ENCODE data around the gene ORAI3.

Gene ORAI3

DNA sequence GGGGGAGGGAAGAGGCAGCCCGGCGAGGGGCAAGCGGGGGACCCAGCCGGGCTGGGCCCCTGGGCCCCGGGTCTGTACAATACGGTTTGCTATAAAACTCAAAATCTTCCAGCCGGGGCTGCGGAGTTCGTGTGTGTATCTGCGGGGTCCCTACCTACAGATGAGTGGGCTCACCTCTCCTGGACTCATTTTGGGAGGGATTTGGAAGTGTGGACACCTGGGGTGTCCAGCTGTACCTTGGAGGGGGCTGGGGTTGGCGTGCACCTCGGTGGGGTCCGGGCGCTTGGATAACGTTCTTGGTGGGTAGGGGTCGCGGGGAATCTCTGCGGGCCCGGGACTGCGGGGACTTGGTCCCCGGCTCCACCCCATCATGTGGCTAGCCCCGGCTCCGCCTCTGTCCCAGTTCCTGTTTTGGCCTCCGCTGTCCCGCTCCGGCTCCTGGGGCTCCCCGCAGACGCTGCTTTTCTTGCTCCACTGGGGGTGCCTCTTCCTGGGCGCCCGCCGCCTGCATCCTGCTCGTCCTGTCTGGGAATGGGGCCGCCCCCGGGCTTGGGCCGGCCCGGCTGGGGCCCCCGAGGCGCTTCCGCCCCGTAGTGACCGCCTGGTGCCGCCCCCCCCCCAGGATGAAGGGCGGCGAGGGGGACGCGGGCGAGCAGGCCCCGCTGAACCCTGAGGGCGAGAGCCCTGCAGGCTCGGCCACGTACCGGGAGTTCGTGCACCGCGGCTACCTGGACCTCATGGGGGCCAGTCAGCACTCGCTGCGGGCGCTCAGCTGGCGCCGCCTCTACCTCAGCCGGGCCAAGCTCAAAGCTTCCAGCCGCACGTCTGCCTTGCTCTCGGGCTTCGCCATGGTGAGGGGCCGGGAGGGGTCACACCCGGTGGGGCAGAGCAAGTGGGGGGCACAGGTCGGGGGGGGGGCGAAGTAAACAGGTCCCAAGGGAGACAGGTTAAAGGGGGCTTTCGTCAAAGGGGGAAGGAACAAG lies at the start of gene ORAI3:
Gene ORAI3 (plus strand): TSS at position 402 of the 983 bp plus-strand sequence. CDS start 222 bp downstream, at position 624.
- TF ChIP-seq GATA3 (IDR thresholded peaks at IDR 0.05; ENCODE audit: low read depth, low read length): no peak
- no peak for TF ChIP-seq GATA2 (IDR thresholded peaks at IDR 0.05; ENCODE audit: low read depth, low read length)

DNA sequence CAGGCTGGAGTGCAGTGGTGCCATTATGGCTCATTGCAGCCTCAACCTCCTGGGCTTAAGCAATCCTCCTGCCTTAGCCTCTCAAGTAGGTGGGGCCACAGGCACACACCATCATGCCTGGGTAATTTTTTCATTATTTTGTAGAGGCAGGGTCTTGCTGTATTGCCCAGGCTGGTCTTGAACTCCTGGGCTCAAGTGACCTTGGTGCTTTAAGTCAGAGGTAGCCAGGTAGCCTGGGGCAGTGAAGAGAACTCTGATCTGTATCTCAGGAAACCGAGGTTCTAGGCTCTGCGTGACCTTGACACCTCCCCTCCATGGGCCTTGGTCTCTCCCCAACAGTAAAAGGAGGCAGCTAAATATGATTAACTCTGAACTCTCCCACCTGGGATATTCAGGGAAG lies 49.1 kb upstream of the ORAI3 start:
- TF ChIP-seq GATA3 (IDR thresholded peaks at IDR 0.05; ENCODE audit: low read depth, low read length) (no peak), GATA2 (IDR thresholded peaks at IDR 0.05; ENCODE audit: low read depth, low read length) (no peak)

DNA sequence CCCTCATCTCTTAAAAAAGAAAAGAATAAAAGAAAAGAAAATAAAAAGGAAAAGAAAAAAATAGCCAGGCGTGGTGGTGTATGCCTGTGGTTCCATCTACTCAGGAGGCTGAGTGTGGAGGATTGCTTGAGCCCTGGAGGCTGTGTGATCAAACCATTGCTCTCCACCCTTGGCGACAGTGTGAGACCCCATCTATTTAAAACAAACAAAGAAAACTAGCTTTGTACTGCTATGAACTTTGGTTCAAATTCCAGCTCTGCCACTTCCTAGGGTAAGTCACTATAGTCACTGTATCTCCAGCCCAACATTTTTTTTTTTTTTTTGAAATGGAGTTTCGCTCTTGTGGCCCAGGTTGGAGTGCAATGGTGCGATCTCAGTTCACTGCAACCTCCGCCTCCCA lies 48.3 kb upstream of the ORAI3 start:
- TF ChIP-seq GATA2 (IDR thresholded peaks at IDR 0.05; ENCODE audit: low read depth, low read length): no peak
- no peak for TF ChIP-seq GATA3 (IDR thresholded peaks at IDR 0.05; ENCODE audit: low read depth, low read length)

DNA sequence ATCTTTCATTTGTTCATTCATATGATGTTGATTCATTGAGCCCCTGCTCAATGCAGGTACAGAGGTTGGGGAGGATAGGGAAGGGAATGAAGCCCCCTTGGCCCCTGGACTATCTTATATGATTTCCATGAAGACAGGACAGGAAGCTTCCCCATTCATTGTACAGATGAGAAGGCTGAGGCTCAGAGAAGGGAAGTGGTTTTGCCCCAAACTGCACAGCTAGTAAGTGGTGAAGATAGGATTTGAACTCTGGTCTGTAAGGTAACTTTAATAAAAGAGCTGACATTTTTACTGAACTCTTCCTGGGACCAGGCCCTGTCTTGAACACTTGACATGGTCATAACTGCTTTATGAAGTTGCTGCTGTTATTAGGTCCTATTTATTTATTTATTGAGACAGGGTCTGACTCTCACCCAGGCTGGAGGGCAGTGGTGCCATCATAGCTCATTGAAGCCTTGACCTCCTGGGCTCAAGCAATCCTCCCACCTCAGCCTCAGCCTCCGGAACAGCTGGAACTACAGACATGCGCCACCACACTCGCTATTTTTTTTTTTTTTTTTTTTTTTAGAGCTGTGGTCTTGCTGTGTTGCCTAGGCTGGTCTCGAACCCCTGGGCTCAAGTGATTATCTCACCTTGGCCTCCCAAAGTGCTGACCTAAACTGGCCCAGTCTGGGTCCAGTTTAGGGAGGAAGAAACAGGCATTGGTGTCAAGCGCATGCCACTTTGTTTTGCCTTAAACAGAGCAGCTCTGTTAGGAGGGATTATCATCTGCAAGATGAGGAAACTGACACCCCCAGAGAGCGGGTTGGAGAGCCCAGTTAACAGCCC lies 47.5 kb upstream of the ORAI3 start:
- TF ChIP-seq GATA2 (IDR thresholded peaks at IDR 0.05; ENCODE audit: low read depth, low read length) (no peak), GATA3 (IDR thresholded peaks at IDR 0.05; ENCODE audit: low read depth, low read length) (no peak)

DNA sequence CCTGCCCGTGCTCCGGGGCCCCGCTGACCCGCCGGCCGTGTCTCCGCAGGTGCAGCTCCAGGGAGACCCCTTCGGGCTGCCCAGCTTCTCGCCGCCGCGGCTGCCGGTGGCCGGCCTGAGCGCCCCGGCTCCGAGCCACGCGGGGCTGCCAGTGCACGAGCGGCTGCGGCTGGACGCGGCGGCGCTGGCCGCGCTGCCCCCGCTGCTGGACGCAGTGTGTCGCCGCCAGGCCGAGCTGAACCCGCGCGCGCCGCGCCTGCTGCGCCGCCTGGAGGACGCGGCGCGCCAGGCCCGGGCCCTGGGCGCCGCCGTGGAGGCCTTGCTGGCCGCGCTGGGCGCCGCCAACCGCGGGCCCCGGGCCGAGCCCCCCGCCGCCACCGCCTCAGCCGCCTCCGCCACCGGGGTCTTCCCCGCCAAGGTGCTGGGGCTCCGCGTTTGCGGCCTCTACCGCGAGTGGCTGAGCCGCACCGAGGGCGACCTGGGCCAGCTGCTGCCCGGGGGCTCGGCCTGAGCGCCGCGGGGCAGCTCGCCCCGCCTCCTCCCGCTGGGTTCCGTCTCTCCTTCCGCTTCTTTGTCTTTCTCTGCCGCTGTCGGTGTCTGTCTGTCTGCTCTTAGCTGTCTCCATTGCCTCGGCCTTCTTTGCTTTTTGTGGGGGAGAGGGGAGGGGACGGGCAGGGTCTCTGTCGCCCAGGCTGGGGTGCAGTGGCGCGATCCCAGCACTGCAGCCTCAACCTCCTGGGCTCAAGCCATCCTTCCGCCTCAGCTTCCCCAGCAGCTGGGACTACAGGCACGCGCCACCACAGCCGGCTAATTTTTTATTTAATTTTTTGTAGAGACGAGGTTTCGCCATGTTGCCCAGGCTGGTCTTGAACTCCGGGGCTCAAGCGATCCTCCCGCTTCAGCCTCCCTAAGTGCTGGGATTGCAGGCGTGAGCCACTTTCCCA lies 46.6 kb upstream of the ORAI3 start:
- TF ChIP-seq GATA2 (IDR thresholded peaks at IDR 0.05; ENCODE audit: low read depth, low read length) (no peak), GATA3 (IDR thresholded peaks at IDR 0.05; ENCODE audit: low read depth, low read length) (no peak)

DNA sequence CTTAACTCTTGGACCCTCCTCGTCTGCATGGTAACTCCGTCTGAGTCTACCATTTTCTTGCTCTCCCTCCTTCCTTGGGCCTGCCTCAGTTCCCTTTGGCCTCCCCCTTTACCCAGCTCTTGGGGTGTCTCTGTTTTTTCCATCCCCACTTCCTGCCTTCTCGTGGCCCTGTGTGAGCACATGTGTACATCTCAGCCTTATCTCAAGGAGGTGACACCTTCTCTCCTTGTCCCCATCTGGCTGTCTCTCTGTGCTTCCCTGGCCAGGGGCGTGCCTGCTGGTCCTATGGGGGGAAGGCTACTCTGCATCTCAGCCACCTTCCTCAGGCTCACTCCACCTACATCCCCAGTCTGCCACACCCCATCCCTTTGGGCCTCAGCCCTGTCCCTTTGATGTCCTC lies 45.9 kb upstream of the ORAI3 start:
- no peak for TF ChIP-seq GATA2 (IDR thresholded peaks at IDR 0.05; ENCODE audit: low read depth, low read length)
- no peak for TF ChIP-seq GATA3 (IDR thresholded peaks at IDR 0.05; ENCODE audit: low read depth, low read length)

DNA sequence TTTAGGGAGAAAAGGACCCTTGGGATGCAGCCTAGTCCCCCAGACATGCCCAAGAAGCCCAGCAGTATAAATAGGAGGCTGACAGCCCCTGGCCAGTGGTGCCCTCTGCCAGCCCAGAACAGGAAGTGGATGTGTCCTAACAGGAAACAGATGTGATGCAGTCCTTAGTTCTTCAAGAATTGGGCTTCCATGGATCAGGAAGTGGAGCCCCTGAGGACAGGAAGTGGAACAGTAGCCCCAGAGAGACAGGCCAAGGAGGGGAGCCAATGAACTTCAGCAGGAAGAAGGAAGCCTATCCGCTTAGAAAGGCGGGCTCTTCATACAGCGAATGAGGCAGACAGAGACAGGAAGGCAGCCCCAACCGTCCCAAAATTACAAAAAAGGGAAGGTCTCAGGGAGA lies 45.3 kb upstream of the ORAI3 start:
- TF ChIP-seq GATA3 (IDR thresholded peaks at IDR 0.05; ENCODE audit: low read depth, low read length): no peak
- TF ChIP-seq GATA2 (IDR thresholded peaks at IDR 0.05; ENCODE audit: low read depth, low read length): no peak

DNA sequence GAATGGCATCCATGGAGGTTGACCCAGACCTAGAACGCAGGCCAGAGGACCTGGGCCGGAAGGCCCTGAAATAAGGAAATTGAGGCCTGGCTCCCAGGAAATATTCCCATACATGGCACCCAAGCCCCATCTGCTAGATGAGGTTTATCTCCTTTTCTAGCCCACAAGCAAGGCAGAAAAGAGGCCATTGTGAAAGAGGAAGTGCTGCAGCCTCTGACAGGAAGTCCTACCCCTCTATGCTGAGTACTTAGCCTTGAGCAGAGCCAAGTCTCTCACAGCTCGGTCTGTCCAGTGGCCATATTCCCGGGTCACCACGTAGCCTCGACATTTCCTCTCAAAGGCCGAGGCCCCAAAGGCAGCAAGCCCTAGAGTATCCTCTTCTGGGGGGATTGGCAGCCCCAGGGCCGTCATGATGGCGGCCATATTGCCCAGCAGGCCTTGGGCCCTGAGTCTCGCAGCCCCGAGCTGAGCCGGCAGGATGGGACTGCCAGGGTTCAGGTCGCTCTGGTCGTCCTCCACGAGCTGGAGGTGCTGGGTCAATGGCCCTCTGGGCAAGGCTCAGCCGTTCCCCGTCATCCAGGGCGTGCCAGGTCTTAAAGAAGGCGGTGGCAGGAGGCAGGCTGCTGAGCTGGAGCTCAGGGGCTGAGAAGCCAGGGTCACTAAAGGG lies 44.6 kb upstream of the ORAI3 start:
- TF ChIP-seq GATA3 (IDR thresholded peaks at IDR 0.05; ENCODE audit: low read depth, low read length) (no peak), GATA2 (IDR thresholded peaks at IDR 0.05; ENCODE audit: low read depth, low read length) (no peak)

DNA sequence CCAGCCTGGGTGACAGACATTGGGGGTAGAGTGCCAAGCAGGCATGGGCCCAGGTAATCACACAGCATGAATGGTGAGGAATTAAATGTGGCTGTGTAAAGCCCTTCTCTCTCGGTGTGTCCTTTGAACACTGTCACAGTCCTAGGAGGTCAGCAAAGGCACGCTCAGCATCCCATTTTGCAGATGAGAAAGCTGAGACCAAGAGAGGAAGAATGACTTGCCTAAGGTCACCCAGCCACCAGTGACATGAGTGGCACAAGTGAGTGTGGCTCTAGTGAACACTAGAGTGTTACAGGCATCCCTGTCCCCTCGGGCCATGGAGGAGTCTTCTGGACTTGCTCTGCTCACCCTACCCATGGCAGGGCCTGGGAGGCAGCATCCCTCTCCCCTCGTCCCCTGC lies 41.8 kb upstream of the ORAI3 start:
- TF ChIP-seq GATA3 (IDR thresholded peaks at IDR 0.05; ENCODE audit: low read depth, low read length) (no peak), GATA2 (IDR thresholded peaks at IDR 0.05; ENCODE audit: low read depth, low read length) (no peak)

DNA sequence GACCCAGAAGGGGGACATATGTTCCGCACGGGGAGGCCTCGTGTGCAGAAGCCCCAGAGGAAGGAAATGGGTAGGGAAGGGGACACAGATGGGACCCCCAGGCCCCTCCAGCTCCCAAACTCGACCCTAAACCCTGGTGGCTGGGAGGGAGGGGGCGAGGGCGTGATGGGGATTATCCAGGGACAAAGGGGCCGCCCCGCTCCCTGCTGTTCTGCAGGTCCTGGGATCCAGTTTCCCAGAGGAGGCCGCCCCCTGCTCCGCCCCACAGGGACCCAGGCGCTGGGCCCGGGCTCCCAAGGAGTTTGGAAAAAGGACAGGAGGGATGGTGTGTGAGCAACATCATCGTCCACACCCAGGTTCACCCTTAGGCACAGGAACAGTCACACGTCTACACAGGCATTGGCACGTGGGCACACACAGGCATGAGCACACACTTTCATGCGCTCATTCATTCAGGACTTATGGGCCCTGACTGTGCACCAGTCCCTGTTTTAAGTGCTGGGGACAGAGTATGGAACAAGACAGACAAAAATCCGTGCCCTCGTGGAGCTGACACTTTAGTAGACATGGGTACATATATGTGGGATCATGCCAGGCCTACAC lies 38.3 kb upstream of the ORAI3 start:
- no peak for TF ChIP-seq GATA2 (IDR thresholded peaks at IDR 0.05; ENCODE audit: low read depth, low read length)
- no peak for TF ChIP-seq GATA3 (IDR thresholded peaks at IDR 0.05; ENCODE audit: low read depth, low read length)

DNA sequence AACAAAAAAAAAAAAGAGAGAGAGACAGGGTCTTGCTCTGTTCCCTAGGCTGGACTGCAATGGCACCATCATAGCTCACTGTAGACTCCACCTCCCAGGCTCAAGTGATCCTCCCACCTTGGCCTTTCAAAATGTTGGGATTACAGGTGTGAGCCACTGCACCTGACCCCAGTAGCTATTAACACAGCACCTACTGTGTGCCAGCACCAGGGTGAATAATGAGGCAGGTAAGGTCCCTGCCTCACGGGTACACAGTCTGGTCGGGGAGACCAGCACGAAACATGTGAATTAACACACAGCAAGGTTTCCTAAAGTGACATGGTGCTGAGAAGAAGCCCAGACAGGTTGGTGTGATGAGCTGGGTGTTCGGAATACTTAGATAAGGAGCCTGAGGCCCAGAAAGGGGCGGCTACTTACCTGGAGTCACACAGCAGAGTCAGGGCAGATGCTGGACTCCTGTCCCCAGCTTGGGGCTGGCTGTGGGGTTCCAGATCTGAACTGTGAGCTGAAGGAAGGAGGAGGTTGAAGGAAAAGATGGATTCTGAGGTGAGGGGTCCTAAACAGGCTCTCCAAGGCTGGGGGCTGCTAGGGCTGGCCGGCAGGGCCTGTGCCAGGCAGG lies 36.0 kb upstream of the ORAI3 start:
- TF ChIP-seq GATA3 (IDR thresholded peaks at IDR 0.05; ENCODE audit: low read depth, low read length) (no peak), GATA2 (IDR thresholded peaks at IDR 0.05; ENCODE audit: low read depth, low read length) (no peak)

DNA sequence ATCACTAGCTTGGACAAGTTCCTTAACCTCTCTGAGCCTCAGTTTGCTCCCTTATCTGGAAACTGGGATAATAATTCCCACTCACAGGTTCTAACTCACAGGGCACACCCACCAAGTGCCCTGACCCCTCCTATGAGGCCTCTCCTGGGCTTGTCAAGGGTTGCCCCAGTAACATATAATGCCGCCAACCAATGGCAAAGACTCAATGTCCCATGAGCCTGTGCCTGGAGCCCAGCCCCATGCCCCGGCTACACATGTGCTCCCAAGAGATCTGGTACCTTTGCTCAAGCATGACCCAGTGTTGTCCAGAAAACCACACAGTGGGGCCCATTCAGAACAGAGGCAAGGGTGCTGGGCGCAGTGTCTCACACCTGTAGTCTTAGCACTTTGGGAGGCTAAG lies 34.0 kb upstream of the ORAI3 start:
- no peak for TF ChIP-seq GATA2 (IDR thresholded peaks at IDR 0.05; ENCODE audit: low read depth, low read length)
- TF ChIP-seq GATA3 (IDR thresholded peaks at IDR 0.05; ENCODE audit: low read depth, low read length): no peak

All from SH-SY5Y (cell line).